GM12865 (cell line): ENCODE results near the gene SH2D2A.
"Not testable (repeated sequence)": the region's sequence is repeated elsewhere in the genome, so short reads cannot be mapped to it uniquely, and the experiment has no call there.

Source experiments
- DNase-seq: peaks from one replicate; pipeline ENCODE4 v3.0.0; 2010; ENCODE audit warnings: low read depth
- H3K4me3 ChIP-seq: 2 replicates; pipeline ENCODE4 v1.5.1; 2011; ENCODE audit warnings: mild to moderate bottlenecking, low read depth, low read length, control low read depth
- CTCF ChIP-seq: IDR thresholded peaks from 2 replicates; pipeline ENCODE4 v1.5.1; 2011; ENCODE audit warnings: low read length, control low read depth, low read depth, inconsistent platforms; ENCODE audit not compliant: insufficient read depth; ENCODE audit errors: missing control alignments

SH2D2A gene

GRCh38 chr1:156760796-156761104 lies 55.9 kb downstream of the SH2D2A start:
- DNase-seq: no peak
- no peak for TF ChIP-seq CTCF
- no peak overlapping the region for H3K4me3 ChIP-seq

- TF ChIP-seq CTCF: no peak
- H3K4me3 ChIP-seq: no peak overlapping the region
- no peak for DNase-seq
Measured at GRCh38 chr1:156760092-156760795, 56.4 kb downstream of the SH2D2A start.

- not testable (repeated sequence) for H3K4me3 ChIP-seq, DNase-seq
Measured at GRCh38 chr1:156757572-156758253, 58.9 kb downstream of the SH2D2A start.

GRCh38 chr1:156756355-156756754 lies 60.3 kb downstream of the SH2D2A start:
- TF ChIP-seq CTCF: no peak
- DNase-seq: no peak
- H3K4me3 ChIP-seq: no peak overlapping the region
